GM12865 (cell line): ENCODE measurements around the gene SLC44A5.

ENCODE experiments used
- DNase-seq: peaks from one replicate; pipeline ENCODE4 v3.0.0; 2010; ENCODE audit warnings: low read depth
- H3K4me3 ChIP-seq: 2 replicates; pipeline ENCODE4 v1.5.1; 2011; ENCODE audit warnings: mild to moderate bottlenecking, low read depth, low read length, control low read depth
- CTCF ChIP-seq: IDR thresholded peaks from 2 replicates; pipeline ENCODE4 v1.5.1; 2011; ENCODE audit warnings: low read length, control low read depth, low read depth, inconsistent platforms; ENCODE audit not compliant: insufficient read depth; ENCODE audit errors: missing control alignments

Gene SLC44A5

GRCh38 chr1:75514270-75514669 is 96.6 kb downstream of the SLC44A5 start:
- TF ChIP-seq CTCF = no peak

GRCh38 chr1:75506976-75507375 is 103.9 kb downstream of the SLC44A5 start:
- DNase-seq = no peak
- H3K4me3 ChIP-seq = no peak overlapping the region
- no peak for TF ChIP-seq CTCF

More at GRCh38 chr1:75514270-75514669, 96.6 kb downstream of the SLC44A5 start:
- H3K4me3 ChIP-seq = no peak overlapping the region
- DNase-seq = no peak

GRCh38 chr1:75503221-75503974 is 107.5 kb downstream of the SLC44A5 start:
- DNase-seq = no peak
- no peak for TF ChIP-seq CTCF

GRCh38 chr1:75502776-75503175 is 108.1 kb downstream of the SLC44A5 start:
- H3K4me3 ChIP-seq = no peak overlapping the region
- no peak for TF ChIP-seq CTCF
- DNase-seq = no peak

More at GRCh38 chr1:75503221-75503974, 107.5 kb downstream of the SLC44A5 start:
- no peak overlapping the region for H3K4me3 ChIP-seq

GRCh38 chr1:75501577-75502295 is 109.2 kb downstream of the SLC44A5 start:
- TF ChIP-seq CTCF = no peak
- no peak overlapping the region for H3K4me3 ChIP-seq
- DNase-seq = no peak

- no peak for TF ChIP-seq CTCF
- no peak for DNase-seq
- no peak overlapping the region for H3K4me3 ChIP-seq
Measured at GRCh38 chr1:75492011-75492410, 118.9 kb downstream of the SLC44A5 start.
